SK-N-DZ (cell line): ENCODE measurements around the gene ADGRF1. TPM values are rescaled to one million over a fixed set of nuclear protein-coding genes. Genes with fewer than 3 reads are reported as not detected.
"Not testable (repeated sequence)": the region's sequence is repeated elsewhere in the genome, so short reads cannot be mapped to it uniquely, and the experiment has no call there.

Experiments
- DNase-seq: peaks from one replicate; pipeline ENCODE4 v3.0.0-alpha.2; 2015; ENCODE audit warnings: low spot score
- polyA plus RNA-seq, 2 experiments: library from polyadenylated mRNA; depleted of rRNA; stranded (reverse); fragments of >200 nt; gene quantifications; 2 replicates each; pipeline ENCODE4 v1.2.3, GENCODE V29; 2014

Gene ADGRF1
- polyA plus RNA-seq (2014; cell fraction: cytosol; rRNA removed), result not detected in 2 replicates
- not detected in 2 replicates for polyA plus RNA-seq (2014; cell fraction: nucleus; rRNA removed)

DNA sequence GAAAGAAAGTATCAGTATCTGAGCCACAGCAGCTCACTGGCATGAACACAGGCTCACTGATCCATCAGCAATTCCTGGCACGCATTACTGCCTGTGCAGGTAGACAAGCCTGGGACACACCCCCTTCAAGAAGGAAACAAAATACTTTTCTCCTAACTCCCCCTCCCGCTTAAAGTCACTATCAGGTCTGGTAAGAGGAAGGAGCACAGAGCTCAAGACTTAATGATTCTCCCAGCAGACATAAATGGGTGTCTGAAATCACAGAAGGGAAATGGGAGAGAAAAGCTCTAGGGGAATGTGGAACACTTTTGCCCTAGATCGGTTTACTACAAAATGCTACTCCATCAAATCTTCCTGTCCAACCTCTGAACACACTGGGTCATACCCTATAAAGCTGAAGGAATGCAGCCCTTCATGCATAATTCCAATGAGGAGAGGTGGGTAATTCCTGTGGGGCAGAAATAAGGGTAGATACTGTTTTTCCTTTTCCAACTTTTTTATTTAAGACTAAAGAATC is at the start of gene ADGRF1:
Gene ADGRF1 (minus strand): TSS at position 58 of the 517 bp plus-strand sequence. CDS start 13,271 bp downstream, outside the sequence.
- no peak for DNase-seq

GRCh38 chr6:47090881-47091280 is 48.7 kb upstream of the ADGRF1 start:
- no peak for DNase-seq

DNA sequence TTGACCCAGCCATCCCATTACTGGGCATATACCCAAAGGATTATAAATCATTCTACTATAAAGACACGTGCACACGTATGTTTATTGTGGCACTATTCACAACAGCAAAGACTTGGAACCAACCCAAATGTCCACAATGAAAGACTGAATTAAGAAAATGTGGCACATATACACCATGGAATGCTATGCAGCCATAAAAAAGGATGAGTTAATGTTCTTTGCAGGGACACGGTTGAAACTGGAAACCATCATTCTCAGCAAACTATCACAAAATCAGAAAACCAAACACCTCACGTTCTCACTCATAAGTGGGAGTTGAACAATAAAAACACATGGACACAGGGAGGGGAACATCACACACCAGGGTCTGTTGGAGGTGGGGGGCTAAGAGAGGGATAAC is 47.3 kb upstream of the ADGRF1 start:
- not testable (repeated sequence) for DNase-seq

- DNase-seq, result no peak
Observed at GRCh38 chr6:47086051-47086770, 44.1 kb upstream of the ADGRF1 start.

DNA sequence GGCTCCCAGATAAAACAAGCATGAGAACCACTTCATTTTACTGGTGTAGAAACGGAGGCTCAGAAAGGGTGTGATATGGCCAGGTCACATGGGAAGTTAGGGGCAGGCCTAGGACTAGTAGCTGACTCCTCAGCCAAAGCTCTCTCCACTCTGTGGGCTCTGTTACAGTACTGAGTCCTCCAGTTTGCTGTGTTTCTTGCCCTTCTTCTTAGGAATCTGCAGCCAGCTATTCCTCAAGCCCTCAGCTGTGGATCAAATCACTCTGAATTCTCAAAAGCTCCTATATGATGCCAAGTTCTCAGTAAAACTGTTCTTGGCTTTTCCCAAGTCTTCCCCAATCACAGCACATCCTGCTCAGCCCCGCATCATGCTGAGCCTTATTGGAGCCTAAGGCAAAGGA is 42.5 kb upstream of the ADGRF1 start:
- DNase-seq, result no peak

DNA sequence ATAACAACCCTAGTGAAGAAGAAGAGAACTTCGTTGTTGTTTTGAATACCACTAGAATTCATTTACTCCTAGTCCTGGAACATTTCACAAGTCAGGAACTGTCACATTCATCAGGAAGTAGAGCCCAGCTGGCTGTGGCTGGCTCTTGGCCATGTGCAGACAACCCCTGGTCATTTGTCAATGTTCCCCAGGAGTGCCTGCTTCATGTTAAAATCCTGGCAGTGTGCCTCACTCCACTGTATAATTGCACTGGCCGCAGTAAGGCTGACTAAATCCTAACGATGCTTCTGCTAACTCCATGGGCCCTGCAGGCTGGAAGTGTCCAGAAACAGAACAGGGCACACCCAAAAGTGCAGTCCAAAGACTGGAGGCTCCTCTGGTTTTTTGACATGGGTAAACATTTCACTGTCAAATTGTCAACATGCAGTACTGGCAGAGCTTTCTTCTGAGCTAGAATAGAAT is 41.5 kb upstream of the ADGRF1 start:
- DNase-seq, result peak; percentile 86

DNA sequence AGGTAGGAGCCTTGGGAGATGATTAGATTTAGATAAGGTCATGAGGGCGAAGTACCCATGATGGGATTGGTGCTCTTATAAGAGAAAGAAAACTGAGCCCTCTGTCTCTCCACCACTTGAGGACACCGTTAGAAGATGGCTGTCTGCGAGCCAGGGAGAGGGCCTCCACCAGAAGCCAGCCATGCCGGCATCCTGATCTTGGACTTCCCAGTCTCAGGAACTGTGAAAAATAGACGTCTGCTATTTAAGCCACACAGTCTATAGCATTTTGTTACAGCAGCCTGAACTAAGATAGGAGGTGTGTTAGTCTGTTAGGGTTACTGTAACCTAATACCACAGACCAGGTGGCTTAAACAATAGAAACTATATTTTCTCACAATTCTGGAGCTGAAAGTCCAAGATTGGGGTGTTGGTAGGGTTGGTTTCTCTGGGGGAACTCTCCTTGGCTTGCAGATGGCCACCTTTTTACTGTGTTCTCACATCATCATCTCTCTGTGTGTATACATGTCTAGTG is 38.0 kb upstream of the ADGRF1 start:
- no peak for DNase-seq

GRCh38 chr6:47079638-47080037 is 37.5 kb upstream of the ADGRF1 start:
- peak; percentile 27 for DNase-seq

GRCh38 chr6:47078991-47079390 is 36.9 kb upstream of the ADGRF1 start:
- peak; percentile 8 for DNase-seq

- DNase-seq, result no peak
Observed at GRCh38 chr6:47076422-47077344, 34.6 kb upstream of the ADGRF1 start.

DNA sequence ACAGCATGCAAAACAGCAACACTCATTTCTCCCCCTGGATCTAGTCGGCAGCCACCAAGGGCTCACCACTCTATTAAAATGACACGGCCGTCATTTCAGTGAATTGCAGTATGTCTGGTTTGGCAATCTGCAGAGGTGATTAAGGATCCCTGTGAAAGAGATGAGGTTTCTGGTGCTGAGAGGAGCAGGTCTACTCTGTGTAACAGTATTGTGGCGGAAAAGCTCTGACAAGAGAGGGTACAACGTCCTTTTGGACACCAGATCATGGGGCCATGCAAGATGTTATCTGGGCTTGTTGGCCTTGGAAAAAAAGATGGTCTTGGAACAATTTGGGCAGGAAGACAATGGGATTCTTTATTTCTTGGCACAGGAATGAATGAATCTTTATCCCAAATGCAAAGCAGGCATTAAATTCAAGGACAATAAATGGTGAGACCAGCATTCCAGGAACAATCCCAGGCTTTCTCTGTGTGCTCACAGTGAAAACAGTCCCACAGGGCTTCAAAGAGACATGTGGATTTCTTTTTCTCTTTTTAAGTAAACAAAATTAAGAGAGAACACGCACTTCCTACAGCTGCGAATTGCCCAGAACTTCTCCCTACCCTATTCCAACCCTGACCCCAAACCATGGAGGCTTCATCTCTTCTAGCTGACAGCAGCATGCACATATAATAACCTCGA is 33.7 kb upstream of the ADGRF1 start:
- DNase-seq, result peak; percentile 5

- DNase-seq, result no peak
Observed at GRCh38 chr6:47075168-47075567, 33.0 kb upstream of the ADGRF1 start.

DNA sequence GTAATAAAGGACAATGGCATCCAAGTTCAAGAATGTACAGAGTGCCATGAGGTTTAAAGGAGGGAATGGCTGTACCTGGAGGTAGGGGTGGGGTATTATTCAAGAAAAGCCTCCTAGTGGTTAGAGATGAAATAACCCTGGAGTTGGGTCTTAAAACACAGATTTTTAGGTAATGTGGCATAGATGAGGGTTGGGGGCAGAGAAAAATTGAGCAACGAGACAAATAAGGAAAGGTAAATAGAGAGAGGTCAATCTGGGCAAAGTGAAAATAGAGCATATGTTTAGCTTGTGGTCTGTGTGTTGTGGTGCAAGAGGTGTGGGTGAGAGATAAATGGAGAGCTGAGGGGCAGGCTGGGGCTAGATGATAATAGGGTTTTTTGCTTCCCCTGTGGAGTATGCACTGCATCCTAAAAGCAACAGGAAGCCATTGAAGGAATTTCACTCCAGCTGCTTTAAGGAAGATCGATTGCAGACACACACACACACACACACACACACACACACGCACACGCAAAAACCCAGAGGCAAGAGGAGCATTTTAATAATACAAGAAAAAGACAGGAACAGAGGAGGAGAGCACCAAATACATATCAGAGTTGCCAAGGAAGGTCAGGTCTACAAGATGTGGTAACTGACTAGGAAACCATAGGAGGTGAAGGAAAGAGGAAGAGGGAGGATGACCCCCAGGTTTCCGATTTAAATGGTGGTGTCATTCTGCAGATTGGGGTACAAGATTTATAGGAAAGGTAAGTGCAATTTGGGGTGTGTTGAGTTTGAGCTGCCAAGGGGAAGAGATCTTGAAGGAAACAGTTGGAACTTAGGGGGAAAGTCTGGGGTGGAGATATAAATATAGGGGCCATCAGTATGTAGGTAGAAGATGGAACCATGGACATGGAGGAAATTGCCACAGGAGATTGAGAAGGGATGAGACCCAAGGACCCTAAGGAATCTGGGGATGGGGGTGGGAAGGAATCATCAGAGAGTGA is 31.3 kb upstream of the ADGRF1 start:
- DNase-seq, result no peak

DNA sequence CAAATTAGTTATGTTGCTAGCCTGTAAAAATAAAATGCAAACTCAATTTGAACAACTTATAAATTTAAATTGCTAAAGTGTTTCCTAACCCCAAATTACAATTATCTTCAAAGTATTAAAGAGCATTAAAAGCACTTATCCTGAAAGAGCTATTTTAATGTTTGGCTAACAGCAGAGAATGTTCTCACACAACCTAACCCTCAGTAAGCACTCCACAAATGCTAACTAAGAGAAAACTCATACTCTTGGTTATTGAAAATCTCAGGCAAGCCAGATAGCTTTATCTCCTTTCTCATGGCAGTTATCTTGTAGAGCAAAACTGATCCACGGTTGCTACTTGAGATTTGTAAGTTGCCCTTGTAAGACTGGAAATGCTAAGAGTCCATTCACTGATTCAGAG is 30.5 kb upstream of the ADGRF1 start:
- DNase-seq, result no peak

GRCh38 chr6:47071681-47072080 is 29.5 kb upstream of the ADGRF1 start:
- no peak for DNase-seq

DNA sequence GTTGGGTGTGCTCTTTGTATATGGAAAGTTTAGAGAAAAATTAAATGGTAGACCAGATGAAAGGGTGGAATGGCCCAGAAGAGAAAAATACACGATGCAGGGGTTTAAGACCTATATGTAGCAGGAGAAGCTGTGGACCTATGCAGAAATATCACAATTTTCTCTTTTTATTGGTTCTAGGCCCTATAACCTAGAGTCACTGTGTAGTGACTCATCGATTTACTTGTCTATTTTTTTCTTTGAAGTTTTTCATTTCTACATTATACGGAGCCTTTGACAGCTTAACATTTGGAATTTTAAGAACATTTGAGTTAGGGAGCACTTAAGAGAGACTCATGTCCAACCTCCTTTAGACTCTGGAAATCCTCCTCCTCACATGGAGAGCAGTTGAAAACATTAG is 28.3 kb upstream of the ADGRF1 start:
- DNase-seq, result no peak

- no peak for DNase-seq
Observed at GRCh38 chr6:47069156-47069555, 27.0 kb upstream of the ADGRF1 start.

DNA sequence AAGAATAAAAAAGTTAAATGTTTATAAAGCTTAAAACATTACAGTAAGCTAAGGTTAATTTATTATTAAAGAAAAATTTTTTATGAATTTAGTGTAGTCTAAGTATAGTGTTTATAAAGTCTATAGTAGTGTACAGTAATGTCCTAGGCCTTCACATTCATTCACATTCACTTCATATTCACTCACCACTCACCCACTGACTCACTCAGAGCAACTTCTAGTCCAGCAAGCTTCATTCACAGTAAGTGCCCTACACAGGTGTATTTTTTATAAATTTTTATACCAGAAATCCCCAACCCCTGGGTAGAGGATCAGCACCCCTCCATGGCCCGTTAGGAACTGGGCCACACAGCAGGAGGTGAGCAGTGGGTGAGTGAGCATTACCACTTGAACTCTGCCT is 24.3 kb upstream of the ADGRF1 start:
- no peak for DNase-seq

DNA sequence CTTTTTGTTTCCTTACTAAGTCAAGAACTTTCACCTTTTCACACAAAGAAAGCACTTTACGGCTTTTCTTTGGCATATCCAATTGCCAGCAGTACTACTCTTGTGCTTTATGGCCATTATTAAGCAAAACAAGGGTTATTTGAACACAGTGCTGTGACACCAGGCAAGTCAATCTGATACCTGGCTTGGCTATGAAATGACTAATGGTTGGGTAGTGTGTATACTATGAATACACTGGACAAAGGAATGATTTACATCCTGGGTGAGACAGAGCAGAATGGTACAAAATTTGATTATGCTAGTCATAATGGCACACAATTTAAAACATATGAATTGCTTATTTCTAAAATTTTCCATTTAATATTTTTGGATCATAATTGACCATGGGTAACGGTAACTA is 22.1 kb upstream of the ADGRF1 start:
- DNase-seq, result no peak

- no peak for DNase-seq
Observed at GRCh38 chr6:47062346-47062745, 20.2 kb upstream of the ADGRF1 start.
